ENCODE measurements around the gene KLK12. TPM values are rescaled to one million over a fixed set of nuclear protein-coding genes. Genes with fewer than 3 reads are reported as not detected.
A peak's percentile ranks its signal among the peaks of the same experiment; 100 is the strongest.

KLK12 gene
- total RNA-seq, 1 donor from 2014 or later, result 1.9 TPM

DNA sequence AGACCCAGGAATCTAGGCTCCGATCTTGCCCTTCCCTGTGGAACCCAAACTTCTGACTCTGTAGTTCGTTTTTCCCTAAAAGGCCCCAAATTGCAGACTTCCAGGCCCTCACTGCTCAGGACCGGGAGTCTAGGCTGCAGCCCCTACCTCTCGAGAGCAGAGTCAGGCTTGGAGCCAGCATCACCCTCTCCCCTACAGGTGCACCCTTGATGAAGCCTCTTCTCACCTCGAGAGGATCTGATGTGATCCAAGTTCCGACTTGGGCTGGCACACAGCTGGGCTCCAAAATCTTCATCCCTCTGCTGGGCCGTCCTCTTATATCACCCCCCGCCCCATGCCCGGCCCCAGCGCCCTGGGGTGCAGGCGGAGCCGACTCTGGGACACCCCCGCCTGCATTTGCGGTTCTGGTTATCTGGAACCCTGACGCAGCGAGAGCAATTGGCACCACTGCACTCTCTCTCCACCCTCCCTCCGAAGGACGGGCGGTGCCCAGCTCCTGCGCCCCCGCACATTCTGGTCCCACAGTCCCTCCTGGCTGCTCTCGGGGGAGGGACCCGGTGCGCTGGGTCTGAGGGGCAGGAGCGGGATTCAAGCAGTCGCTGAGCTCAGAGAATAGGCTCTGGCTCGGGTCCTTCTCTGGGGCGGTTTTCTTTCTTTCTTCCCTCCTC is 51.0 kb downstream of the KLK12 start, which contains the start of gene KLK7:
Gene KLK7 (minus strand): TSS at position 293 of the 668 bp plus-strand sequence. CDS start 1,518 bp downstream, outside the sequence.
- H3K9me3 ChIP-seq, result no peaks in the 10 kb centered on the region
- H3K36me3 ChIP-seq, result no peaks in the 10 kb centered on the region
- H3K27me3 ChIP-seq (ENCODE audit: low read depth), result peaks cover 20% of the 10 kb centered on the region
- intact Hi-C loops (cut with DNase I), result no loop called here
- TF ChIP-seq, protein P1, sequence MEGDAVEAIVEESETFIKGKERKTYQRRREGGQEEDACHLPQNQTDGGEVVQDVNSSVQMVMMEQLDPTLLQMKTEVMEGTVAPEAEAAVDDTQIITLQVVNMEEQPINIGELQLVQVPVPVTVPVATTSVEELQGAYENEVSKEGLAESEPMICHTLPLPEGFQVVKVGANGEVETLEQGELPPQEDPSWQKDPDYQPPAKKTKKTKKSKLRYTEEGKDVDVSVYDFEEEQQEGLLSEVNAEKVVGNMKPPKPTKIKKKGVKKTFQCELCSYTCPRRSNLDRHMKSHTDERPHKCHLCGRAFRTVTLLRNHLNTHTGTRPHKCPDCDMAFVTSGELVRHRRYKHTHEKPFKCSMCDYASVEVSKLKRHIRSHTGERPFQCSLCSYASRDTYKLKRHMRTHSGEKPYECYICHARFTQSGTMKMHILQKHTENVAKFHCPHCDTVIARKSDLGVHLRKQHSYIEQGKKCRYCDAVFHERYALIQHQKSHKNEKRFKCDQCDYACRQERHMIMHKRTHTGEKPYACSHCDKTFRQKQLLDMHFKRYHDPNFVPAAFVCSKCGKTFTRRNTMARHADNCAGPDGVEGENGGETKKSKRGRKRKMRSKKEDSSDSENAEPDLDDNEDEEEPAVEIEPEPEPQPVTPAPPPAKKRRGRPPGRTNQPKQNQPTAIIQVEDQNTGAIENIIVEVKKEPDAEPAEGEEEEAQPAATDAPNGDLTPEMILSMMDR (IDR thresholded peaks at IDR 0.05), result no peak
- H3K4me3 ChIP-seq, result no peak within 1 kb of the TSS
- no peak for ATAC-seq
- no peaks in the 10 kb centered on the region for H3K4me1 ChIP-seq
- no peak for DNase-seq
- no peak within 1 kb of the TSS for H3K27ac ChIP-seq

DNA sequence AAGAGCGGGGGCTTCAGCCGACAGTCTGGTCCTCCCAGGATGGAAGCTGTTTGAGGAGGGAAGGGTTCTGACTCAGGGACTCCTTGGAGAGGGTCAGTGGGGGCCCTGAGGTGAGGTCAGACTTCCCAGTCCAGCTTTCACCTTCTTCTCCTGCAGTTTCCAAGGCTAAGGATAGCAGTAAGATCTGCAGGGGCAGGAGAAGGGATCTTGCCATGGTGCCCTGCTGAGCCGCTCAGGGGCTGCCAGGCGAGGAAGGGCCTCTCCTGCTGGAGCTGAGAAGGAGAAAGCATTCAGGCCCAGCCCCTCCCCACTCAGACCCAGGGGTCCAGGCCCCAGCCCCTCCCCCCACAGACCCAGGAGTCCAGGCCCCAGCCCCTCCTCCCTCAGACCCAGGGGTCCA is 52.6 kb downstream of the KLK12 start:
- TF ChIP-seq, protein P1 (IDR thresholded peaks at IDR 0.05), result no peak
- intact Hi-C loops (cut with DNase I), result no loop called here
- ATAC-seq (peak in 1 of 2 donors; percentile 9), DNase-seq (no peak)
- H3K36me3 ChIP-seq, result no peaks in the 10 kb centered on the region
- no peaks in the 10 kb centered on the region for H3K9me3 ChIP-seq
- H3K4me3 ChIP-seq, result no peak overlapping the region
- H3K27ac ChIP-seq, result no peak overlapping the region
- no peaks in the 10 kb centered on the region for H3K4me1 ChIP-seq
- H3K27me3 ChIP-seq (ENCODE audit: low read depth), result peaks cover 20% of the 10 kb centered on the region

DNA sequence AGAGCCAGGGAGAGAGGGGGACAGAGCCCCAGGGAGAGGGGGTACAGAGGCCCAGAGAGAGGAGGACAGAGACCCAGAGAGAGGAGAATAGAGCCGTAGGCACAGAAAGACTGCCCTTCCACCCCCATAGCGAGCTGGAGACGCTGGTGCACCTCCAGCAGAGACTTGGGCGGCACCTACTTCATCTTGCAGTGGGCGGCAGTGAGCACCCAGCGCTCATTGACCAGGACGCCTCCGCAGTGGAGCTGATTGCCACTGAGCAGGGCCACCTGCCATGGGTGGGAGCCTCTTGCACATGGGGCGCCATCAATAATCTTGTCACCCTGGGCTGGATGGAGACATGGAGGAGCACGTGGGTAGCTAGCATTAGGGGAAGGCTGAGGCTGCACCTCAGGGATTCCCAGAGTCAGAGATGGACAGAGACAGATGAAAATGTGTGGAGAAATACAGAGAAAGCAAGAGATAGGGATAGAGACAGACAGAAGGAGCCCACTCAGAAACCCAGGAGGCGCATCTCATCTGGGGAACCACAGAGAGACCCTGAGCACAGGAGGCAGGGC is 53.1 kb downstream of the KLK12 start:
- intact Hi-C loops (cut with DNase I), result no loop called here
- Histone ChIP-seq H3K36me3 (no peaks in the 10 kb centered on the region), H3K4me3 (no peak overlapping the region), H3K9me3 (no peaks in the 10 kb centered on the region), H3K4me1 (no peaks in the 10 kb centered on the region), H3K27me3 (ENCODE audit: low read depth) (peaks cover 20% of the 10 kb centered on the region), H3K27ac (no peak overlapping the region)
- TF ChIP-seq, protein P1 (IDR thresholded peaks at IDR 0.05), result no peak
- ATAC-seq (no peak), DNase-seq (no peak)

DNA sequence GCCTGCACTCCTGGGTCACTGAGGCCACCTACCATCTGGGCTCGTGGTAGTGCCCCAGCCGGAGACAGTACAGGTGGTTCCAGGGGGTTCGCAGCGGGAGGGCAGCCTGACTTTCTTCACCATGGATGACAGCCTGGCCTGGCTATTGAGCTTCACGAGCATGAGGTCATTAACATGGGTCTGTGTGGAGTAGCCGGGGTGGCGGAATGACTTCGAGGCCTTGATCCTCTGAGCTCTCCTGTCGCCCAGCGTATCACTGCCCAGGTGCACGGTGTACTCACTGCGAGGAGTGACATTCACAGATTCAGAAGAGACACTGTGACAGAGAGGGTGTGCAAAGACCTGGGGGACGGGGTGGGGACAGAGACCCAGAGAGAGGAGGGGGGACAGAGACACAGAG is 54.6 kb downstream of the KLK12 start:
- intact Hi-C loops (cut with DNase I), result no loop called here
- Histone ChIP-seq H3K4me1 (no peaks in the 10 kb centered on the region), H3K9me3 (no peaks in the 10 kb centered on the region), H3K4me3 (no peak overlapping the region), H3K27me3 (ENCODE audit: low read depth) (peaks cover 16% of the 10 kb centered on the region), H3K36me3 (no peaks in the 10 kb centered on the region), H3K27ac (no peak overlapping the region)
- no peak for ATAC-seq
- no peak for DNase-seq
- TF ChIP-seq, protein P1 (IDR thresholded peaks at IDR 0.05), result no peak

DNA sequence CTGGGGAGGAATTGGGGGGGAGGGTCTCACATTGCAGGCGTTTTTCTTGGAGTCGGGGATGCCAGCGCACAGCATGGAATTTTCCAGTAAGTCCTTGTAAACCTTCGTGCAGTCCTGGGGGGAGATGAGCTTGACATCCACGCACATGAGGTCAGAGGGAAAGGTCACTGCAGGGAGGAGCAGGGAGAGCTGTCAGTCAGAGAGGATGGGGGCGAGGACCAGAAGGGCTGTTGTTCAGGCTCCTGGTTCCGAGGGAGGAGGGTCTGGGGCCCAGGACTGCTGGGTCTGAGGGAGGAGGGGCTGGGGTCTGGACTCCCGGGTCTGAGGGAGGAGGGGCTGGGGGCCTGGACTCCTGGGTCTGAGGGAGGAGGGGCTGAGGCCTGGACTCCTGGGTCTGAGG is 55.0 kb downstream of the KLK12 start:
- H3K36me3 ChIP-seq, result no peaks in the 10 kb centered on the region
- TF ChIP-seq, protein P1 (IDR thresholded peaks at IDR 0.05), result no peak
- intact Hi-C loops (cut with DNase I), result no loop called here
- H3K4me3 ChIP-seq, result no peak overlapping the region
- ATAC-seq (no peak), DNase-seq (no peak)
- peaks cover 16% of the 10 kb centered on the region for H3K27me3 ChIP-seq (ENCODE audit: low read depth)
- H3K9me3 ChIP-seq, result no peaks in the 10 kb centered on the region
- H3K4me1 ChIP-seq, result no peaks in the 10 kb centered on the region
- H3K27ac ChIP-seq, result no peak overlapping the region

Other genes with a start within 250 kb of the KLK12 start
- gene ACP4, start 244.6 kb downstream of the KLK12 start, total RNA-seq, result not detected
- gene KLK1, start 211.2 kb downstream of the KLK12 start, total RNA-seq, result 1.9 TPM
- gene KLK15, start 201.4 kb downstream of the KLK12 start, total RNA-seq, result not detected
- not detected for gene KLK3, start 180.1 kb downstream of the KLK12 start, total RNA-seq
- not detected for gene KLK2, start 161.6 kb downstream of the KLK12 start, total RNA-seq
- not detected for gene KLK4, start 123.6 kb downstream of the KLK12 start, total RNA-seq
- not detected for gene KLK5, start 82.0 kb downstream of the KLK12 start, total RNA-seq
- not detected for gene KLK6, start 65.4 kb downstream of the KLK12 start, total RNA-seq
- gene KLK7, start 51.1 kb downstream of the KLK12 start, total RNA-seq, result not detected
- gene KLK8, start 33.4 kb downstream of the KLK12 start, total RNA-seq, result not detected
- gene KLK10, start 15.3 kb downstream of the KLK12 start, total RNA-seq, result 5.7 TPM
- 11.2 TPM for gene KLK11, start 8.4 kb downstream of the KLK12 start, total RNA-seq
- 0.56 TPM for gene KLK13, start 30.1 kb upstream of the KLK12 start, total RNA-seq
- 0.89 TPM for gene KLK14, start 47.9 kb upstream of the KLK12 start, total RNA-seq
- 8.3 TPM for gene CTU1, start 73.4 kb upstream of the KLK12 start, total RNA-seq
- 24.8 TPM for gene SIGLEC9, start 89.9 kb upstream of the KLK12 start, total RNA-seq
- 10.0 TPM for gene SIGLEC7, start 107.3 kb upstream of the KLK12 start, total RNA-seq
- gene CD33, start 190.1 kb upstream of the KLK12 start, total RNA-seq, result 32.0 TPM
- gene SIGLECL1, start 216.1 kb upstream of the KLK12 start, total RNA-seq, result not detected

Data from lower lobe of right lung (tissue), 2 donors.